ENCODE results near the gene UQCRH. TPM values are rescaled to one million over a fixed set of nuclear protein-coding genes. Genes with fewer than 3 reads are reported as not detected.

Gene UQCRH
- total and polyA plus RNA-seq, 2 donors from 2014 or later: 188 to 850 TPM

GRCh38 chr1:46277658-46278373, 25.7 kb upstream of the UQCRH start:
- TF ChIP-seq CTCF (IDR thresholded peaks at IDR 0.05; ENCODE audit: borderline replicate concordance, extremely low read depth, insufficient read depth): no peak
- no peak overlapping the region for H3K4me3 ChIP-seq (ENCODE audit: low read length in 3 of 3)
- H3K27ac ChIP-seq (ENCODE audit: low read depth in 2 of 2, low read length in 2 of 2): no peak overlapping the region
- no peaks in the 10 kb centered on the region for H3K4me1 ChIP-seq (ENCODE audit: control insufficient read depth in 2 of 3, insufficient read depth in 2 of 3, low read depth in 1 of 3, low read length in 3 of 3)
- H3K36me3 ChIP-seq (ENCODE audit: control insufficient read depth in 2 of 3, insufficient read depth in 3 of 3, low read length in 3 of 3): peaks cover 0 to 12% (median 12%) of the 10 kb centered on the region in 3 donors
- H3K9me3 ChIP-seq (ENCODE audit: control insufficient read depth in 2 of 3, insufficient read depth in 1 of 3, low read length in 3 of 3): no peaks in the 10 kb centered on the region
- intact Hi-C loops (cut with DNase I): no loop called here
- no peak for DNase-seq
- no peak for FAIRE-seq
- no peak overlapping the region for H3K9ac ChIP-seq (ENCODE audit: low read length in 3 of 3)
- H3K27me3 ChIP-seq (ENCODE audit: control insufficient read depth, insufficient read depth, low read length): no peaks in the 10 kb centered on the region

- no peak overlapping the region for H3K27ac ChIP-seq (ENCODE audit: low read depth in 2 of 2, low read length in 2 of 2)
- DNase-seq: no peak
These were observed 24.7 kb upstream of the UQCRH start for GRCh38 chr1:46278807-46279206.

GRCh38 chr1:46280092-46280491, 23.4 kb upstream of the UQCRH start:
- intact Hi-C loops (cut with DNase I): no loop called here

More at GRCh38 chr1:46278807-46279206, 24.7 kb upstream of the UQCRH start:
- H3K9me3 ChIP-seq (ENCODE audit: control insufficient read depth in 2 of 3, insufficient read depth in 1 of 3, low read length in 3 of 3): no peaks in the 10 kb centered on the region
- H3K4me1 ChIP-seq (ENCODE audit: control insufficient read depth in 2 of 3, insufficient read depth in 2 of 3, low read depth in 1 of 3, low read length in 3 of 3): no peaks in the 10 kb centered on the region
- H3K27me3 ChIP-seq (ENCODE audit: control insufficient read depth, insufficient read depth, low read length): no peaks in the 10 kb centered on the region
- peaks cover 0 to 12% (median 12%) of the 10 kb centered on the region in 3 donors for H3K36me3 ChIP-seq (ENCODE audit: control insufficient read depth in 2 of 3, insufficient read depth in 3 of 3, low read length in 3 of 3)
- no peak overlapping the region for H3K4me3 ChIP-seq (ENCODE audit: low read length in 3 of 3)
- no peak overlapping the region for H3K9ac ChIP-seq (ENCODE audit: low read length in 3 of 3)
- no peak for FAIRE-seq
- no peak for TF ChIP-seq CTCF (IDR thresholded peaks at IDR 0.05; ENCODE audit: borderline replicate concordance, extremely low read depth, insufficient read depth)
- intact Hi-C loops (cut with DNase I): no loop called here

More at GRCh38 chr1:46280092-46280491, 23.4 kb upstream of the UQCRH start:
- no peak for TF ChIP-seq CTCF (IDR thresholded peaks at IDR 0.05; ENCODE audit: borderline replicate concordance, extremely low read depth, insufficient read depth)
- peaks cover 4 to 17% (median 16%) of the 10 kb centered on the region in 3 donors for H3K36me3 ChIP-seq (ENCODE audit: control insufficient read depth in 2 of 3, insufficient read depth in 3 of 3, low read length in 3 of 3)
- FAIRE-seq (no peak), DNase-seq (no peak)
- no peak overlapping the region for H3K4me3 ChIP-seq (ENCODE audit: low read length in 3 of 3)
- H3K27ac ChIP-seq (ENCODE audit: low read depth in 2 of 2, low read length in 2 of 2): no peak overlapping the region
- no peaks in the 10 kb centered on the region for H3K4me1 ChIP-seq (ENCODE audit: control insufficient read depth in 2 of 3, insufficient read depth in 2 of 3, low read depth in 1 of 3, low read length in 3 of 3)
- no peak overlapping the region for H3K9ac ChIP-seq (ENCODE audit: low read length in 3 of 3)
- no peaks in the 10 kb centered on the region for H3K27me3 ChIP-seq (ENCODE audit: control insufficient read depth, insufficient read depth, low read length)
- H3K9me3 ChIP-seq (ENCODE audit: control insufficient read depth in 2 of 3, insufficient read depth in 1 of 3, low read length in 3 of 3): no peaks in the 10 kb centered on the region
